Neural cell (in vitro differentiated cells): ENCODE data around the gene DOK6. TPM values are rescaled to one million over a fixed set of nuclear protein-coding genes. Genes with fewer than 3 reads are reported as not detected.

Source experiments
- H2AFZ ChIP-seq: fragments of 200-600, 300-800 bp; sonication (generic), shearing (Covaris generic); 2 replicates; pipeline ENCODE4 v1.6.0; 2014; ENCODE audit warnings: low read depth, mild to moderate bottlenecking, antibody characterized with exemption, low read length, moderate library complexity
- H3F3A ChIP-seq: fragments of 200-600 bp; shearing (Covaris generic); 2 replicates; pipeline ENCODE4 v1.6.1; 2016; ENCODE audit warnings: mild to moderate bottlenecking, moderate library complexity, mixed read lengths, antibody characterized with exemption, low read length; ENCODE audit not compliant: insufficient read depth, poor library complexity, severe bottlenecking
- H3K27ac ChIP-seq: fragments of 200-600, 300-800 bp; sonication (generic), shearing (Covaris generic); 2 replicates; pipeline ENCODE4 v1.5.1; 2014; ENCODE audit warnings: mild to moderate bottlenecking, low read length, moderate library complexity
- H3K27me3 ChIP-seq: fragments of 300-800, 200-600 bp; sonication (generic), shearing (Covaris generic); 2 replicates; pipeline ENCODE4 v1.6.0; 2014; ENCODE audit warnings: mild to moderate bottlenecking, low read depth, low read length, moderate library complexity; ENCODE audit not compliant: insufficient read depth
- H3K36me3 ChIP-seq: fragments of 300-800, 200-600 bp; sonication (generic), shearing (Covaris generic); 2 replicates; pipeline ENCODE4 v1.5.1; 2014; ENCODE audit warnings: mild to moderate bottlenecking, antibody characterized with exemption, low read length, moderate library complexity; ENCODE audit not compliant: insufficient read depth
- H3K4me2 ChIP-seq: fragments of 300-800, 200-600 bp; sonication (generic), shearing (Covaris generic); 2 replicates; pipeline ENCODE4 v1.6.0; 2014; ENCODE audit warnings: mild to moderate bottlenecking, low read length
- H3K4me3 ChIP-seq: fragments of 300-800, 200-600 bp; sonication (generic), shearing (Covaris generic); 2 replicates; pipeline ENCODE4 v1.5.1; 2014; ENCODE audit warnings: mild to moderate bottlenecking, low read length, moderate library complexity
- H3K79me2 ChIP-seq: fragments of 200-600 bp; shearing (Covaris generic); replicated peaks from 2 replicates; pipeline ENCODE4 v1.6.0; 2014; ENCODE audit warnings: mild to moderate bottlenecking, low read length, moderate library complexity; ENCODE audit not compliant: insufficient read depth
- H3K9ac ChIP-seq: fragments of 300-800, 200-600 bp; sonication (generic), shearing (Covaris generic); 2 replicates; pipeline ENCODE4 v1.6.1; 2016; ENCODE audit warnings: mild to moderate bottlenecking, low read length, mixed read lengths
- H3K9me2 ChIP-seq: fragments of 200-600 bp; shearing (Covaris generic); 2 replicates; pipeline ENCODE4 v1.6.1; 2016; ENCODE audit warnings: mild to moderate bottlenecking, low read length, mixed read lengths; ENCODE audit not compliant: insufficient read depth
- H3K9me3 ChIP-seq: fragments of 200-600, 300-800 bp; sonication (generic), shearing (Covaris generic); 2 replicates; pipeline ENCODE4 v1.6.1; 2016; ENCODE audit warnings: mild to moderate bottlenecking, mixed run types, low read length, moderate library complexity, mixed read lengths
- H4K20me1 ChIP-seq: fragments of 200-600 bp; shearing (Covaris generic); 2 replicates; pipeline ENCODE4 v1.6.1; 2016; ENCODE audit warnings: mild to moderate bottlenecking, mixed run types; ENCODE audit not compliant: insufficient read depth
- CTCF ChIP-seq: fragments of 450-650 bp; IDR thresholded peaks from 2 replicates; pipeline ENCODE4 v1.5.1; 2014; ENCODE audit warnings: antibody characterized with exemption, mild to moderate bottlenecking, moderate library complexity; ENCODE audit not compliant: poor library complexity, severe bottlenecking
- EP300 ChIP-seq: fragments of 450-650 bp; conservative IDR thresholded peaks from 2 replicates; pipeline ENCODE4 v1.6.1; 2014; ENCODE audit warnings: antibody characterized with exemption, mild to moderate bottlenecking, moderate library complexity; ENCODE audit not compliant: poor library complexity, severe bottlenecking
- EZH2 ChIP-seq: fragments of 200-600, 300-800 bp; shearing (Covaris generic), sonication (generic); IDR thresholded peaks from 2 replicates; pipeline ENCODE4 v1.6.1; 2014; ENCODE audit warnings: antibody characterized with exemption, low read length, borderline replicate concordance, mild to moderate bottlenecking; ENCODE audit not compliant: insufficient read depth, poor library complexity, severe bottlenecking
- MXI1 ChIP-seq: fragments of 450-650 bp; conservative IDR thresholded peaks from 2 replicates; pipeline ENCODE4 v1.6.1; 2014; ENCODE audit warnings: antibody characterized with exemption, mild to moderate bottlenecking; ENCODE audit not compliant: poor library complexity, severe bottlenecking
- POLR2AphosphoS5 ChIP-seq: IDR thresholded peaks from 2 replicates; pipeline ENCODE4 v1.6.1; 2012
- RAD21 ChIP-seq: fragments of 450-650 bp; conservative IDR thresholded peaks from 2 replicates; pipeline ENCODE4 v1.6.1; 2014; ENCODE audit warnings: antibody characterized with exemption, mild to moderate bottlenecking, moderate library complexity
- REST ChIP-seq: IDR thresholded peaks from 2 replicates; pipeline ENCODE4 v1.6.1; 2012; ENCODE audit warnings: borderline replicate concordance
- SMC3 ChIP-seq: fragments of 450-650 bp; conservative IDR thresholded peaks from 2 replicates; pipeline ENCODE4 v1.6.1; 2014; ENCODE audit warnings: antibody characterized with exemption, mild to moderate bottlenecking, moderate library complexity; ENCODE audit not compliant: poor library complexity
- TAF1 ChIP-seq: IDR thresholded peaks from 2 replicates; pipeline ENCODE4 v1.6.1; 2012; ENCODE audit warnings: low read depth
- polyA plus RNA-seq: library from polyadenylated mRNA; depleted of rRNA; stranded (reverse); fragments of >200 nt; gene quantifications from 2 replicates; pipeline ENCODE4 v1.2.3, GENCODE V29; 2014

Gene DOK6
- polyA plus RNA-seq, 1 donor from 2014 or later: 9.7 TPM

DNA sequence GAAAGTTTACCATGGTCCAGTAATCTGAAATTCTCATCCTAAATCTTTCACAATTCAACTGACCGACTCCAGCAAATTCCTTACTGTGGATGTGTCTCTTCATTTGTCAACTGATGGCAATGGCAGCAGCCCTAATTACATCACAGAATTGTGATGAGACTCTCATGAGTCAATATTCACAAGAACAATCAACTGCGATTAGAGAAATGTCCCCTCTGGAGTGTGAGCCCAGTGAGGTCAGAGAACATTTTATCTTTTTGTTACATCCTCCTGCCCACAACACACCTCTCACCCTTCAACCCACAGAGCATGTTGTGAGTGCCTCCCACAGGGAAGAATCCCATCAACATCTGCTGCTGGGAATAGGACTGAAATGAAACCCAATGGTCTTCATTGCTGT, 473.4 kb downstream of the DOK6 start:
- Histone ChIP-seq H3K36me3 (no peaks in the 10 kb centered on the region), H3K9me2 (no peaks in the 10 kb centered on the region), H3K9me3 (no peaks in the 10 kb centered on the region), H3F3A (no peaks in the 10 kb centered on the region), H2AFZ (no peak overlapping the region), H3K4me2 (no peak overlapping the region), H3K27ac (no peak overlapping the region), H3K9ac (no peak overlapping the region), H3K27me3 (no peaks in the 10 kb centered on the region), H4K20me1 (no peaks in the 10 kb centered on the region), H3K79me2 (no peaks in the 10 kb centered on the region), H3K4me3 (no peak overlapping the region)
- no peak for TF ChIP-seq CTCF
- no peak for TF ChIP-seq TAF1
- TF ChIP-seq POLR2AphosphoS5: no peak
- TF ChIP-seq MXI1: no peak
- TF ChIP-seq SMC3: no peak
- no peak for TF ChIP-seq REST
- no peak for TF ChIP-seq EZH2
- TF ChIP-seq EP300: no peak
- TF ChIP-seq RAD21: no peak

DNA sequence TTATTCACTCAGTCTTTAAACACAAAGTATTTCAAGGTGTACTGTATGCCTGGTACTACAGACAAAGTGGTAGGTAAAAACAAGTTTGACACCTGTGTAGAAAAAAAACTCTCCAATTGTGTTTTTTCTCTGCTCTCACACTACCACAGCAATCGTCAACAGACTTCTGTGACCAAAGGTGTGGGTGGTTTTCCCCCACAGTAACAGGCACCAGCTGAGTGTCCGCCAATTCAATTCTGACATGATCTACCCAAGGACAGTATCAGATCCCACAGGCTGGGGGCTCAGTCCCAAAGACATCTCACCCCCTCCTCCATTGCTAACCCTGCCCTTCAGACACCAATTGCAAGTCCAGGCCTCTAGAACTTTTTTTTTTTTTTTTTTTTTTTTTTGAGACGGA, 475.8 kb downstream of the DOK6 start:
- Histone ChIP-seq H4K20me1 (no peaks in the 10 kb centered on the region), H3K9me3 (no peaks in the 10 kb centered on the region), H2AFZ (no peak overlapping the region), H3K27me3 (no peaks in the 10 kb centered on the region), H3F3A (no peaks in the 10 kb centered on the region), H3K9ac (no peak overlapping the region), H3K4me3 (no peak overlapping the region), H3K27ac (no peak overlapping the region), H3K79me2 (no peaks in the 10 kb centered on the region), H3K4me2 (no peak overlapping the region), H3K36me3 (no peaks in the 10 kb centered on the region), H3K9me2 (no peaks in the 10 kb centered on the region)
- TF ChIP-seq SMC3: no peak
- TF ChIP-seq EZH2: no peak
- no peak for TF ChIP-seq EP300
